ENCODE results near the gene PLEKHH2.
"Not testable (repeated sequence)": the region's sequence is repeated elsewhere in the genome, so short reads cannot be mapped to it uniquely, and the experiment has no call there.

Gene PLEKHH2

GRCh38 chr2:43636621-43637020 is 439 bp upstream of the PLEKHH2 start:
- DNase-seq (ENCODE audit: low spot score) = no peak

GRCh38 chr2:43642363-43642762 is 5.3 kb downstream of the PLEKHH2 start:
- no peak for DNase-seq (ENCODE audit: low spot score)

GRCh38 chr2:43643680-43644079 is 6.6 kb downstream of the PLEKHH2 start:
- DNase-seq (ENCODE audit: low spot score) = no peak

- no peak for DNase-seq (ENCODE audit: low spot score)
Observed at GRCh38 chr2:43648994-43649701, 12.1 kb downstream of the PLEKHH2 start.

GRCh38 chr2:43653506-43653905 is 16.4 kb downstream of the PLEKHH2 start:
- no peak for DNase-seq (ENCODE audit: low spot score)

- DNase-seq (ENCODE audit: low spot score) = no peak
Observed at GRCh38 chr2:43657241-43657640, 20.2 kb downstream of the PLEKHH2 start.

DNA sequence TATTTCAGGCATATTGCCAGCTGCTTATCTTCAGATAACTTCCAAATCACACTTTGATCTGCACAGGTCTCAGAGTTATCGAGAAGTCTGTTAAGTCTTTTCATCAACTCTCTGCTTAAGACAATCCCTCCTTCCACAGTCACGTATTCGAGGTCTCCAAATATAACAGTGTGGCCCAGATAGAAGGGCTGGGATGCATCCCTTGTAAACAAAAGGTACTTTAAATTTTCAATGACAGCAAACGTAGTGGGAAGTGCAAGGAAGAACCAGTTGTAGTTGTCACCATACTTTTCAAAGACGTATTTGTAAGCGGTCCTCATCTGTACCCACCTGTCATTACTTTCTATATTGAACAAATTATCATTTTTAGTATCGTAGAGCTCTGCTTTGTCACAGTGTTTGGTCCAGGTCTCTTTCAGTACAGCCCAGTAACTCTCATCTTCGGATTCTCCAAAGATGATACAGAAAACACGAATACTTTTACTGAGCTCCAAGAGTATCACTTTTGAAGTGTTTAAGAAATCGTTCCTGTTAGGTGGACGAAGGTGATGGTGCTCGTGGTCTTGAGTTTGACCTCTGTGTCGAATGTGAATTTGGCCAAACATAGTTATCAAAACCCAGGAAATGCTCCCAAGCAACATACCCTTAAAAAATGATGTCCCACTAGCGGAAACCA is 38.7 kb downstream of the PLEKHH2 start:
- no peak for DNase-seq (ENCODE audit: low spot score)

GRCh38 chr2:43676322-43677050 is 39.4 kb downstream of the PLEKHH2 start, which contains the start of gene C1GALT1C1L:
Gene C1GALT1C1L, minus strand, starts transcription at chr2:43676429. Its CDS starts 107 bp downstream, at chr2:43676322.
- DNase-seq (ENCODE audit: low spot score) = peak; percentile 9

- DNase-seq (ENCODE audit: low spot score) = not testable (repeated sequence)
Observed at GRCh38 chr2:43677783-43678182, 40.7 kb downstream of the PLEKHH2 start.

DNA sequence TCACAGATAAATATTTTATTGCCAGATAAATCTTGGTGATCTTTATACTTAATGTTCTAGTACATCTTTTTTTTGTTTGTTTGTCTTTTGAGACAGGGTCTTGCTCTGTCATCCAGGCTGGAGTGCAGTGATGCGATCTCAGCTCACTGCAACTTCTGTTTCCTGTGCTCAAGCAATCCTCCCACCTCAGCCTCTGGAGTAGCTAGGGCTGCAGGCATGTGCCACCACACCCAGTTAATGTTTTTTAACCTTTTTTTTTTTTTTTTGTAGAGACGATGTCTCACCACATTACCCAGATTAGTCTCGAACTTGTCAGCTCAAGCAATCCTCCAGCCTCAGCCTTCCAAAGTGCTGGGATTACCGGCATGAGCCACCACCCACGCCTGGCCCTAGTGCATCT is 48.3 kb downstream of the PLEKHH2 start:
- DNase-seq (ENCODE audit: low spot score) = no peak

DNA sequence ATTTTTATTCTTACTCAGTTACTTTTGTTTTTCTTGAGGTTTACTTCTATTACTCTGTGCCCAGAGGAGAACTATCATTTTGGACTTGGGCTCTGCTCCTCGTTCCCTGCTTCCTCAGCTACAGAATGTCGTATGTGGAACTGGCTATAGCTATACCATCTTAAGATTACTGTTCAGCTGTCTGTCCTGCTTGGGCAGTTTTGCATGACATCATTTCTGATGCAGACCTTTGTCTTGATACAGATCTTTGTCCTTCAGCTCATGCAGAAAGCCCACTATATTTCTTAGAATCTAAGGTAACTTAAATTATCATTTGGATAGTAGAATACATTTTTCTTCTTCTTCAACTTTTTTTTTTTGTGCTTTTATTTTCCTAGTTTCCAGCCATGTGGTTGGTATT is 52.9 kb downstream of the PLEKHH2 start:
- DNase-seq (ENCODE audit: low spot score) = no peak

DNA sequence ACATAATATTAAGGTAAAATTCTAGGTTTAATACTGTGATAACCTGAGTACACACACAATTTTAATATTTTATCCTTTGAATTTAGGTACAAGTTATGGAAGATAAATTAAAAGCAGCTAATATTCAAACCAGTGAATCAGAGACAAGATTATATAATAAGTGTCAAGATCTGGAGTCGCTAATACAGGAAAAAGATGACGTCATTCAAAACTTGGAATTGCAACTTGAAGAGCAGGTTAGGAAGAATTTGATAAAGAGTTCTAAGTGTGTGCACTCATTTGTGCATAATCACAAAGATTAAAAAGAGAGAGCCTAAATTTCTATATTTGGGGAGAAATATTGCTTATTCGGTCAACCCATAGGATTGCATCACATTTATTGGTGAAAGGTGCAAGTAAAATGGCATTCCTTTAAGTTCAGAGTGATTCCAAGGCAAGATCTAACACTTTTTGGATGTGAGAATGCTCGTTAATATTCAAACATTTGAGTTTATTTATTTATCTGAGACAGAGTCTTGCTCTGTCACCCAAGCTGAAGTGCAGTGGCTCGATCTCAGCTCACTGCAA is 55.5 kb downstream of the PLEKHH2 start:
- DNase-seq (ENCODE audit: low spot score) = peak; percentile 3

DNA sequence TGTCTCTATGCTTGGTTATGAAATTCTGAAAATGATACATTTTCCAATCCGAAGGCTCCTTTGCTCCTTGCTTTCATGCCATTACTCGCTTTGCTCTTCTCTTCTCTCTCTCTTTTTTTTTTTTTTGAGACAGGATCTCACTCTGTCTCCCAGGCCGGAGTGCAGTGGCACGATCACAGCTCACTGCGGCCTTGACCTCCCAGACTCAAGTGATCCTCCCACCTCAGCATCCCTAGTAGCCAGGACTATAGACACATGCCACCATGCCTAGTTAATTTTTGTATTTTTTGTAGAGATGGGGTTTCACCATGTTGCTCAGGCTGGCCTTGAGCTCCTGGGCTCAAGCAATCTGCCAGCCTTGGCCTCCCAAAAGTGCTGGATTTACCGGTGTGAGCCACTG is 61.1 kb downstream of the PLEKHH2 start:
- not testable (repeated sequence) for DNase-seq (ENCODE audit: low spot score)

DNA sequence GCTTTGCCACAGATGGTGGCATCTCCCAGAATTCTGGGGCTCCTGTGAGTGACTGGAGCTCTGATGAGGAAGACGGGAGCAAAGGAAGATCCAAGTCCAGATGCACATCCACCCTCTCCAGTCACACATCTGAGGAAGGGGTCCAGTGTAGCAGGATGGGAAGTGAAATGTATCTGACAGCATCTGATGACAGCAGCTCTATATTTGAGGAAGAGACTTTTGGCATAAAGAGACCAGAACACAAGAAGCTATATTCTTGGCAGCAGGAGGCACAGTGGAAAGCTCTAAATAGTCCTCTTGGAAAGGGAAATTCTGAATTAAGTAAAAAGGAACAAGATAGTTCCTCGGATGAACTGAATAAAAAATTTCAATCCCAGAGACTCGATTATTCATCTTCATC is 62.7 kb downstream of the PLEKHH2 start:
- no peak for DNase-seq (ENCODE audit: low spot score)

- no peak for DNase-seq (ENCODE audit: low spot score)
Observed at GRCh38 chr2:43701111-43701510, 64.1 kb downstream of the PLEKHH2 start.

- DNase-seq (ENCODE audit: low spot score) = peak; percentile 3
Observed at GRCh38 chr2:43707255-43708015, 70.4 kb downstream of the PLEKHH2 start.

- DNase-seq (ENCODE audit: low spot score) = no peak
Observed at GRCh38 chr2:43708178-43708577, 71.1 kb downstream of the PLEKHH2 start.

GRCh38 chr2:43708891-43709290 is 71.8 kb downstream of the PLEKHH2 start:
- DNase-seq (ENCODE audit: low spot score) = no peak

- DNase-seq (ENCODE audit: low spot score) = no peak
Observed at GRCh38 chr2:43710866-43711265, 73.8 kb downstream of the PLEKHH2 start.

DNA sequence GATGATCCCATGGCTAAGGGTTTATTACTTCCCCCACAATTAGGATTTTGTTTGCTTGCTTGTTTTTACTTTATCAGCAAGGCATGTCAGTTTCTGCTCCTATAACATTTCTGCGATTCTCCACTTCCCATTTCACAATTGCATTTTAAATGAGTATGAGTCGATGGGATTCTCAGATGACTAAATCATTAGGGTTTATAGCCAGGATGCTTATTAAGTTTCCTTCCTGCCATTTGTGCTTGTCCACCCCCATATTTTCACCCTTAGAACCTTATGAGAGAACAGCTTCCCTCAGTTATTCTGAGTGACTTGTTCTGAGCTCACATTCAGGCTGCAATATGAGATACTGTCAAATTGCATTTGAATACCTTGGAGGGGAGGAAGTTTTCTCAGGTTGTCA is 77.1 kb downstream of the PLEKHH2 start:
- DNase-seq (ENCODE audit: low spot score) = peak; percentile 49

- no peak for DNase-seq (ENCODE audit: low spot score)
Observed at GRCh38 chr2:43715300-43716098, 78.4 kb downstream of the PLEKHH2 start.

Data from putamen (tissue), 1 donor.